Esophagus muscularis mucosa (tissue), 4 donors: ENCODE results near the gene RNU6-8.

Experiments used
- CTCF ChIP-seq, 3 experiments: fragments of 200-600 bp in 2 of 3; fragments of 450-650 bp in 1 of 3; sonication (generic) in 2 of 3; IDR thresholded peaks; one replicate each; pipeline ENCODE4 v1.5.1; 2017 to 2019; ENCODE audit warnings: antibody characterized with exemption in 3 of 3, mild to moderate bottlenecking in 2 of 3, moderate library complexity in 1 of 3
- EP300 ChIP-seq: sonication (generic); formaldehyde crosslinking; IDR thresholded peaks from one replicate; pipeline ENCODE4 v1.6.1; 2017; ENCODE audit warnings: antibody characterized with exemption
- POLR2A ChIP-seq: fragments of 450-650 bp; IDR thresholded peaks from one replicate; pipeline ENCODE4 v1.6.1; 2017; ENCODE audit warnings: antibody characterized with exemption, moderate library complexity, mild to moderate bottlenecking, low read depth

- TF ChIP-seq CTCF (IDR thresholded peaks at IDR 0.05): no peak
- no peak for TF ChIP-seq POLR2A
- TF ChIP-seq EP300: no peak
These were observed 2.9 kb upstream of the RNU6-8 start for GRCh38 chr14:32205984-32206383.
